AG04450 (cell line): ENCODE data around the gene COPRS. TPM values are rescaled to one million over a fixed set of nuclear protein-coding genes. Genes with fewer than 3 reads are reported as not detected.
A peak's percentile ranks its signal among the peaks of the same experiment; 100 is the strongest.

Experiments used
- CTCF ChIA-PET: fragments of 300-600, 350-600 bp; formaldehyde crosslinking; extraction: SDS; loops from one replicate; lab custom pipeline; 2022; ENCODE audit warnings: antibody characterized with exemption, inconsistent platforms; lab: Charles Lee
- POLR2A ChIA-PET: fragments of 350-600 bp; formaldehyde crosslinking; extraction: SDS; loops from one replicate; lab custom pipeline; 2021; ENCODE audit warnings: antibody characterized with exemption, inconsistent platforms; lab: Yijun Ruan, JAX
- DNase-seq: peaks from one replicate; pipeline ENCODE4 v3.0.0-alpha.2; 2011; ENCODE audit warnings: low read depth, low spot score
- H3K27ac ChIP-seq: one replicate; pipeline ENCODE4 v1.5.1; 2012; ENCODE audit warnings: low read depth, low read length, control low read depth
- H3K27me3 ChIP-seq: one replicate; pipeline ENCODE4 v1.6.0; 2012; ENCODE audit warnings: low read length; ENCODE audit not compliant: control insufficient read depth, insufficient read depth
- H3K4me3 ChIP-seq: 2 replicates; pipeline ENCODE4 v1.5.1; 2011; ENCODE audit warnings: mild to moderate bottlenecking, low read depth, low read length, control low read depth
- H3K9me3 ChIP-seq: 2 replicates; pipeline ENCODE4 v1.5.1; 2012; ENCODE audit warnings: low read length; ENCODE audit not compliant: control insufficient read depth, insufficient read depth
- polyA plus RNA-seq: library from polyadenylated mRNA; depleted of rRNA; stranded (reverse); fragments of >200 nt; gene quantifications from 2 replicates; pipeline ENCODE4 v1.2.3, GENCODE V29; 2011
- TF ChIP-seq, protein P1 (sequence below): IDR thresholded peaks from 2 replicates; pipeline ENCODE4 v1.5.1; 2011; ENCODE audit warnings: low read depth, low read length, control low read depth, inconsistent platforms

The COPRS gene
- polyA plus RNA-seq, 1 experiment, result 61.1 TPM

DNA sequence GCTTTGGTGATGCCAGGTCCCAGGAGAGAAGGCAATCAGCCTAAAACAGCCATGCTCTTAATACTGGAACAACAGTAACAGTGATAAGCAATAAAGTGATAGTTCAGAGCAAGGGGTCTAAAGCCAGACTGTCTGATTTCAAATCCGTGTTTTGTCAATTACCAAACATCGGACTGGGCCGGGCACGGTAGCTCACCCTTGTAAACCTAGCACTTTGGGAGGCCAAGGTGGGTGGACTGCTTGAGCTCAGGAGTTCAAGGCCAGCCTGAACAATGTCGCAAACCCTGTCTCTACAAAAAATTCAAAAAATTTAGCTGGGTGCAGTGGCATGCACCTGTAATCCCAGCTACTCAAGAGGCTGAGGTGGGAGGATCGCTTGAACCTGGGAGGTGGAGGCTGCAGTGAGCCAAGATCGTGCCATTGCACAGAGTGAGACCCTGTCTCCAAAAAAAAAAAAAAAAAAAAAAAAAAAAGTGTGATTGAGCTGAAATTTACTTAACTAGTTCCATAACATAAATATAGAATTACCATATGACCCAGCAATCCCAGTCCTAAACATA is 5.1 kb downstream of the COPRS start:
- Histone ChIP-seq H3K27me3 (no peaks in the 10 kb centered on the region), H3K27ac (no peak overlapping the region), H3K4me3 (no peak overlapping the region), H3K9me3 (no peaks in the 10 kb centered on the region)
- POLR2A ChIA-PET, result no interaction called here
- CTCF ChIA-PET, result interaction anchor here (0.6 to 1.8 kb wide), 4 partner anchors 11 to 883 kb away, joined by 3 to 10 read pairs (median 4); partner anchors contain the start of gene RNF135
- TF ChIP-seq, protein P1, sequence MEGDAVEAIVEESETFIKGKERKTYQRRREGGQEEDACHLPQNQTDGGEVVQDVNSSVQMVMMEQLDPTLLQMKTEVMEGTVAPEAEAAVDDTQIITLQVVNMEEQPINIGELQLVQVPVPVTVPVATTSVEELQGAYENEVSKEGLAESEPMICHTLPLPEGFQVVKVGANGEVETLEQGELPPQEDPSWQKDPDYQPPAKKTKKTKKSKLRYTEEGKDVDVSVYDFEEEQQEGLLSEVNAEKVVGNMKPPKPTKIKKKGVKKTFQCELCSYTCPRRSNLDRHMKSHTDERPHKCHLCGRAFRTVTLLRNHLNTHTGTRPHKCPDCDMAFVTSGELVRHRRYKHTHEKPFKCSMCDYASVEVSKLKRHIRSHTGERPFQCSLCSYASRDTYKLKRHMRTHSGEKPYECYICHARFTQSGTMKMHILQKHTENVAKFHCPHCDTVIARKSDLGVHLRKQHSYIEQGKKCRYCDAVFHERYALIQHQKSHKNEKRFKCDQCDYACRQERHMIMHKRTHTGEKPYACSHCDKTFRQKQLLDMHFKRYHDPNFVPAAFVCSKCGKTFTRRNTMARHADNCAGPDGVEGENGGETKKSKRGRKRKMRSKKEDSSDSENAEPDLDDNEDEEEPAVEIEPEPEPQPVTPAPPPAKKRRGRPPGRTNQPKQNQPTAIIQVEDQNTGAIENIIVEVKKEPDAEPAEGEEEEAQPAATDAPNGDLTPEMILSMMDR, result no peak
- DNase-seq, result no peak

DNA sequence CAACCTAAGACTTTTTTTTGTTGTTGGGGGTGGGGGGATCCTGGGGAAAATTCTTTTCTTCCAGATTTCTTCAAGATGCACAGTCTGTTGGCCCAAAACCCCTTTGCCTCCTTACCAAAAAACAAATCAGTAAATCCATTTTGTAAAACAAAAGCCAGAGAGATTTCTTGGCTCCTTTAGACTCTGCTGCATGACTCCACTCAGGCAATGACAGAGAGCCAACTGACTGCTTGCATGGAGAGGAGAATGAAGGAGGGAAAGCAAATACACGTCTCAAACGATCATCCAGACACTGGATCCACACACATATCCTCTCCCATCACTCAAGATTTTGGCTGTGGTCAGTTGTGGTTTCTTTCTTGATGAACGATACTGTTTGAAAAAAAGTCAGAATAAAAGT is 13.8 kb downstream of the COPRS start:
- Histone ChIP-seq H3K27me3 (no peaks in the 10 kb centered on the region), H3K9me3 (no peaks in the 10 kb centered on the region), H3K27ac (no peak overlapping the region), H3K4me3 (no peak overlapping the region)
- CTCF ChIA-PET, result interaction anchor here (1.7 kb wide), 1 partner anchor 287 kb away, joined by 7 read pairs; no protein-coding TSS in a partner anchor
- POLR2A ChIA-PET, result no interaction called here
- DNase-seq, result no peak
- TF ChIP-seq, protein P1, result no peak

DNA sequence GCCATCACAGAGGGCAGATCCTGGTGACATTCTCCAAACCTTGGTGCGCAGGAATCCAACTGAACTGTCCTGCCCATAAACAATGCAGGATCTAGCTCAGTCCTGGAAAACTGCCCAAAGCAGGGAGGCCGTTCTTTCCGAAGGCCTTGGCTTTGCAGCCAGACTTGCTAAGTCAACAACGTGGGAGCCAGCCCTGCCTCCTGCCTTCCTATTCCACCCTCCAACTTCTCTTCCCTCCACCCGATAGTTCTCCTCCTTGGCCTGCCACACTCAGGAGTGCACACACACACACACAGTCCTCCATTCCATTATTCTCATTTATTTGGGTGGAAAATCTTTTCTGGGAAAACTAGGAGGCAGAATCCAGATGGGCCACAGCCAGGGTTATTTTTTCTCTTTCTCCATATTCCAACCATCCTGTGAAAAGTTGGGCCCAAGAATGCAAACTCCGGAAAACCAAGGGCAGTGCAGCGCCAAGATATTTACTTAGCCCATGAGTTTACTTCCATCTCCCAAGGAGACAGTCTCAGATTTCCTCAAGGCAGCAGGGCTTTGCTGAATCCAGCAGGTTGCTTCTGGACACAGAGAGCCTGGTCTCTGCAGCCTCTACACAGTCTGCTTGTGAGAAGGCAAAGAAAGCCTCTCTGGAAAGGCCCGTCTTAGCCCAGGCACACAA is 15.8 kb downstream of the COPRS start:
- CTCF ChIA-PET, result interaction anchor here (0.6 to 3.3 kb wide), 42 partner anchors 9 to 483 kb away, joined by 3 to 86 read pairs (median 5); partner anchors contain the start of genes COPRS and UTP6
- no peaks in the 10 kb centered on the region for H3K9me3 ChIP-seq
- H3K27me3 ChIP-seq, result no peaks in the 10 kb centered on the region
- H3K4me3 ChIP-seq, result no peak overlapping the region
- peak; percentile 42 for DNase-seq
- H3K27ac ChIP-seq, result peak overlapping the region; percentile 73
- POLR2A ChIA-PET, result interaction anchor here (0.6 to 2.1 kb wide), 3 partner anchors 92 to 360 kb away, joined by 6 to 9 read pairs (median 6); no protein-coding TSS in a partner anchor
- TF ChIP-seq, protein P1, result no peak

DNA sequence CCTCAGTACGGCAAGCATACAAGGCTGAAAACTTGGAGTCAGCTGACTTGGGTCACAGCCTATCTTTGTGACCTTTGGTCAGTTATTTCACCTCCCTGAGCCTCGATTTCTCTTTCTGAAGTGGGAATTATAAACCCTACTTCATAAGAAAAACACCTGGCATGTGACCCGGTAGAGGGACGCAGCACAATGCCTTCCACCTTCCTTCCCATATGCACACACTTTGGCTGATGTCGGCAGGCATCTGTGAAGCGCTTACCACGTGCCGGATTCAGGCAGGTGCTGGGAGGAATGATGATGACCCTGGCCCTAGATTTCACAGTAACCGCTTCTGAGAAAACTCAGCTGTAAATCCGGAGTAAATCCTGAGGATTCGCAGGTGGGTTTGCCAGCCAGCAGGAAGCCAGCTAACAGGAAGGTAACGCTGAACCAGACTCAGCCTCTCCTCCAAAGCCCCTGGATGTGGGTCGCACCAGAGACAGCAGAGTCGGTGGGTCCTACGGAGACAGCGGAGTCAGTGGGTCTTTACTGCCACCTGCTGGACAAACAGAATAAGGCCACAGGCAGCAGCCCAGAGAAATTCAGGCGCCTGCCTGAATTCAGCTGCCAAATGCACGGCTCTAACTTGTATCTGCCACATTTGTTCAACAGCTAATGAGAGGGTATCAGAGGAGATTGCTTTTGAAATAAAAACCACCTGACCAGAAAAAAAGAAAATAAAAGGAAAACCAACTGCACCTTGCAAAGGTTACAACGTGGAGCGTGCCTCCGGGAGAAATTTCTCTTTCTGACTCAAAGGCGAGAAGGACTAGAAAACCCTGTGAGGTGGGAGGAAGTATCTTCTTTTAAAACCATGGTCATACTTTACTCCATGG is 16.6 kb downstream of the COPRS start:
- H3K27ac ChIP-seq, result peak overlapping the region; percentile 73
- peak overlapping the region; percentile 39; the same call in 1 of the 2 replicates for H3K4me3 ChIP-seq
- H3K9me3 ChIP-seq, result peaks cover 3% of the 10 kb centered on the region; the same call in 1 of the 2 replicates
- CTCF ChIA-PET, result interaction anchor here (0.6 to 3.3 kb wide), 49 partner anchors 10 to 482 kb away, joined by 3 to 86 read pairs (median 4); partner anchors contain the start of genes COPRS and UTP6
- POLR2A ChIA-PET, result interaction anchor here (0.6 to 2.1 kb wide), 2 partner anchors 284 to 360 kb away, joined by 6 to 9 read pairs; no protein-coding TSS in a partner anchor
- DNase-seq, result peak; percentile 60
- H3K27me3 ChIP-seq, result no peaks in the 10 kb centered on the region
- TF ChIP-seq, protein P1, result peak; percentile 97
